Activated CD4-positive, CD25-positive, alpha-beta regulatory T cell treated with anti-CD3 and anti-CD28 coated beads, Interleukin-2, amount 50 U/mL, for 72 hours (primary cell): ENCODE results near the gene C3orf52.

ENCODE experiments used
- DNase-seq: peaks from one replicate; pipeline ENCODE4 v3.0.0; 2021

C3orf52 gene

DNA sequence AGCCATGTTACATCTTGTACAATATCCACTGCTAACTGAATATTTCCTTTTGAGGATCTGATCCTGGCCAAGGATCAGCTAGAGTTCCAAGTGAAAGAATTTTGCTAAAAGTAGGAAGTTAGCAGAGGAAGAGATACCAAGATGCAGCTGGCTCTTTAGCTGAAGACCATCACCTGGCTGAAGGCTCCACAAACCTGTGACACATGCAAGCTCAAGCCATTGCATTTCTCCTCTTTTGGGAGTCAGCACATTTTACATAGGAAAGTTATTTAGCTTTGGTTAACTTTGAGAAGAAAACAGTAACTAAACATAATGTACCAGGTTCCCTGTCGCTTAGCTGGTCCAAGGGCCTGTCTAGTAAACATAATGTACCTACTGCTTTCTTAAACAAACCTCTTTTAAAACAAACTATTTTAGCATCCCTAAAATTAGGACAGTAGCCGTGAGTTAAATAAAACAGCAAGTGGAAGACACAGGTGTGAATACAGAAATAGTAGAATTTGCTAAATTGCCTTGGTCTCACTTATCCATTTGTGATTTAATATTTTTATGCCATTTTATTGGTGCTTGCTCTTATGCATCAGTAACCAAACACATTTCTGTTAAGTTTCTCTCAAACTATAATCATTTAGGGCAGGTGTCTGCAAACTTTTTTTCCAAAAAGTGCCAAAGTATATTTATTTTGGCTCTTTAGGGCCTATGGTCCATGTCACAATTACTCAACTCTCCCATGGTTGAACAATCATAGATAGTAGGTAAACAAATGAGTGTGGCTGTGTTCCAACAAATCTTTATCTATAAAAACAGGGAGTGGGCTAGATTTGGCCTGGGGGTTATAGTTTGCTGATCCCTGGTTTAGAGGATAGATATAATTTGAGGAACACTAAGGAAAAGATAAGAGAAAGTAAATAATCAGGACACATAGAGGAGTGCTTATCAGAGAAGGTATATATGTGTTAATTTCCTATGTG lies 35.7 kb downstream of the C3orf52 start:
- DNase-seq = no peak

DNA sequence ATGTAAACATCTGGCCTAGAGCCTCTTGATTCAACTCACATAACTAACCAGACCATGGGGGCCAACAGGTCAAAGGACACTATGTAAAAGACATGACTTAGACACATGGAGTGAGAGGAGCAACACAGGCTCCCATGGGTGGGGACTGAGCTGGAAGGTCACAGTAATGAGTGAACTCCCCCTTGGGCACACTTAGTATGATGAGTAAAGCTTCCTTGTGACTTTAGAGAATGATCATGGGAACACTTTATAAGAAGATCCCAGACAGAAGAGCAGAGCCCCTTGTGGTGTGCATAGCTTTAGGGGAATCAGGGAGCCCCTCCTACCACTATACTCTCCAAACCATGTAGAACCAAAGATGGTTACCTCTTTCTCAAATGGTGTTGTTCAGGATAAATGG lies 36.7 kb downstream of the C3orf52 start:
- no peak for DNase-seq

DNA sequence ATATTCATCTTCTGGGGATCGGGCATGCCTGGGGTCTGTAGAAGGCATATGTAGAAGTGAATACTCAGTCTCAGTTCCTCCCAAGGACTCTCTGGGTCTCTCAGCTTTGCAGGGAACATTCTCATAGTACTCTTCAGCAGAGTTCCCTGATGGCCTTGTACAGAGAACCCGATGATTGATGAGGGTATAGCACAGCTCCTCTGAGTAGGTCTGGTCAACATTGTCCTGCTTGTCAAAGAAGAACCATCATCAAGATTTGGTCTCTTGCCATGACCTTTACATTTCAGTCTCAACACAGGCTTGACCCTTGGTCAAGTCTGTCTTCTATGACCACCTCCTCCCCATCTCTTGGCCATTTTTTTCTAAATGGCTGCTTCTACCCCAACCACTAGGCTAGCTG lies 37.4 kb downstream of the C3orf52 start:
- DNase-seq = no peak

DNA sequence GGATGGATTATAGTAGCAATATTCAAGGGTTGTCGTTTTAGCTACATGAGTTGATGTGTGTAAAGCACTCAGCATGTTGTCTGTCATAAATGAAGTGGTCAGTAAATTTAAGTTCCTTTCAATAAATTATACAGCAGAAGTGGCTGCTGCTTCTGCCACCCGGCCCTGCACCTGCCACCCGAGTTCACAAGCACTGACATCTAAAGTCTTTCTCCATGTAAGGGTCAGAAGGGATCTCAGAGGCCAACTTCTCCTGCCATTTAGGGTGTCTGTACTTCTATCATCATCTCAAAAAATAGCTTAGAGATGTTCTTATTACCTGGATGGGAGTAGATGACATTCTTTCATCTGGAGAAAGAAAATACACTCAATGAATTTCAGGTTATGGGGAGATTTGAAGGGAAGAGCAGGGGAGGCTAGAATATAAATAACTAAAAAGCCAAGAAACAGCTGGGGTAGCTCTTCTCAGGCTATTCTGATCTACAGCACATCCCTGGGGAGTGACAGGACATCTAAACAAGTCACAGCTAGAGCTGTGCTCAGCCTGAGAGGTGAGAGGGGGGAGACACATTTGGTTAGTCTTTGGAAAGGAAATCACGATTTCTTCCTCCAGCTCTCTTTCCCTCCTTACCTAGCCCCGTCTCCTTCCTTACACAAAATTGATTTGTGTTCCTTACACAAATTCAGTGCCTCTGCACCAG lies 38.9 kb downstream of the C3orf52 start:
- DNase-seq = no peak

DNA sequence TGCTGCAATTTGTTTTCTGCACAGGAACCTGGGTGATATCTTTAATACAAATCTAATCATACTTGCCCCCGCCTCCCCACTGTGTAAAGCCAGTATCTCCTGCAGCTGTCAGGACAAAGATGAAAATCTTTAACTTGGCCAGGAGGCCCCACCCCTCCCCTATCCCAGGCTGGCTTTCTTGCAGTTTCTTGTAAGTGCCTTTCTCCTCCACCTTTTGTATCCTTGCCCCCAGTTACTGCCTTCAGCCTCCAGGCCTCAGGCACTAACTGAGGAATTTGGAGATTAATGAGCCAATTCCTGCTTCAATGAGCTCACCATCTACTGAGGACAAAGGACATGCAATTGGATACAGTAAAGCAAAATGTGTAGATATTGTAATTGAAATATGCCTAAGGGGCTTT lies 40.3 kb downstream of the C3orf52 start:
- no peak for DNase-seq

DNA sequence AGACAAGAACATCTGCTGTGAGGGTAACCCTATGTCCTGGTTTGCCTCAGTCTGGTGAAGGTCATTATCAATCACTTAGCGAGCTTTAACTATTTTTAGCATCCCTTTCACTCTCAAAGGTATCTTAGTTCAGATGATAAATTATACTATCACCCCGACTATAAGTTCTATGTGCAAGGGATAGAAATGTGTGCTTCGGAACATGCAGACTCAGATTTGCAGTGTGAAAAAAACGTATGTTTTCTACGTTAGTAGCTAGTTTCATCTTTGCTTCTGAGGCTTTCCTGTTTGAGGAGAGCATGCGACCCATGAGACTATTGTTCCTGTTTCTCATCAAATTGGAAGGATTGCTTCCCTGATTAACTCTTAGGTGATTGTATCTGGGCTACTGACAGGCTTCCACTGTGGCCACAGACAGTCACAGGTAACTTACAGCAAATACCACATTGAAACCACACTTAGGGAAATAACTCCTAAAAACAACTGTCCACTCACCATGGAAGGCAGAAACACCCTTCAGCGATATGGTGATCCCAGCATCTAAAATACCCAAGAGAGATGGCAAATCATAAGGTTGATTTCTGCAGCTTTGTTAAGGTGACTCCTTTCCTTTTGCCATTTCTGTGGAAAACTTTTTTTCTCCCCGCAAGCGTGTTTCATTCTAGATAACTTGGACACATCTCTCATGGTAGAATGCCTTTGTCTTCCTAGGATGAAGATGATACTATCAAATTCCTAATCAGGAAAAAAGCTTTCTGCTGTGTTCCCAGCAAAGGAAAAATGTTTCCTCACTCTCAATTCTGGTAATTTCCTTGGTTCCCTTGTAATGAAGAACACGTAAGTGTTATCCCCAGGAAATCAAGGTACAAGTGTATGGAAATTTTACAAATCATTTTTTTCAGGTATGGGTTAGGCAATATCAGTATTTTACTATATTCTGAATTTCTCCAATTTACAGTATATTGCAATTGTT lies 41.6 kb downstream of the C3orf52 start:
- DNase-seq = no peak

DNA sequence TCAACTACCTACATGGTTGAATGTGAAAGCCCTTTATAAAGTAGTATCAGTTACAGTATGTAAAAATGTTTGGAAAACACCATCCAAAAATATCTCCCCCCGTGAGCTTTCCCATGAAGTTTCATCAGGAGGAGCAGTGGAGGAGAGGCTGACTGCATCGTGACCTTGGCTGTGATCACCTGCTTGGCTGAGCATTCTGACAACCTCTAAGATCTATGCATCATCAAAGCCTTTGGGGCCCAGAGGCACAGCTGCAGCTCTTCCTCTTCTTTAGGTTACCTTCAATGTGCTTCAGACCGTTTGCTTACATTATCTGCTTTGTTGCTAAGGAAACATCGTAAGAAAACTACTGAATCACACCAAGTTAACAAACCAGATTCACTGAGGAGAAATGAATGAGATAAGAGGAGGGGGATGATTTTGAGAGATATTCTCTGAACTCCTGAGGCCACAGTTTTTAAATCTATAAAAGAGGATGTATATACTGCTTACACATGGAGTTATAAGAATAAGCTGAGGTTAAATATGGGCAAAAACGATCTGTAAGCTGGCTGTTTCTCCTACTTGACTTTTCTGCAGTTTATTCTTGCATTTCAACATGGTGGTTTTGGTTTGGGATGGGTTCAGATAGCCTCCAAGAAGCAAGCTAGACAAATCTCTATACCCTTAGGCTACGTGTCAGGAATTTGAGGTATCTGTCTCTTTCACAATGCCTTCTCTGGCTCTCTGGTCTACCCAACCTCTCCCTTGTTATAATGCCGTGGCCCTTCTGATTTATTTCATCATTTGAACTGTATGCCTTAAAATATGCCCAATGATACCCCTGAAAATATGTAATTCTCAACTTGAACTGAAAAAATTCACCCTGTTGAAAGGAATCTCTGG lies 42.9 kb downstream of the C3orf52 start:
- no peak for DNase-seq

DNA sequence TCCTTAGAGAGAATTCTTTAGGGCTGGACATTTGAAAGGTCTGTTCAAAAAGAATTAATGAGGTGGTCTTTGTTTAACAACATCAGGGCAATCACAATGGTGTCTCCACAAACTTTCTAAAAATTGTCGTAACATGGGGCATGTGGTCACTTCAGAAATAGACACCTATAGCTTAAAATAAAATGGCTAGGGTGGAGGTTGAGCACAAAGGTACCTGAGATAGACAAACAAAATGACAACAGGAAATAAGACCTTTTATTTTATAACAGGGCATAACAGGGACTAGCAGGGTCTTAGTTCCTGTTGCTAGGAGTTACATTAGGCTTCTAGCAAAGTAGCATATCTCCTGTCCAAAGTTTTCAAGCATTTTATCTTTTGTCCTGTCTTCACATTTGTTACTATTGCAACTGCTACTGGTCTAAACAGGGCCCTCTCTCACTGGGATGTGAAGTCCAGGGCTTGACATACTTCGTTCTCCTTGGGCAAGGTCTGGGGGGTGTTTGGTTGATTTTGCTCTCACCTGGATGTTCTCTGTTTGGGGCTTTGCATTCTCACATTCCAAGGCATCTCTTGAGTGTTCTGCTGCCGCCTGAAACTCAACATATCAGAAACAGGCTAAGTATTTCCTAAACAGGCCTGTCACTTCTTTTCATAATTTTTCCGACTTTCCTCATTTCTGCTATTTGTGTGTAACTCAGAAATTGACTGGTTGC lies 43.9 kb downstream of the C3orf52 start:
- no peak for DNase-seq

DNA sequence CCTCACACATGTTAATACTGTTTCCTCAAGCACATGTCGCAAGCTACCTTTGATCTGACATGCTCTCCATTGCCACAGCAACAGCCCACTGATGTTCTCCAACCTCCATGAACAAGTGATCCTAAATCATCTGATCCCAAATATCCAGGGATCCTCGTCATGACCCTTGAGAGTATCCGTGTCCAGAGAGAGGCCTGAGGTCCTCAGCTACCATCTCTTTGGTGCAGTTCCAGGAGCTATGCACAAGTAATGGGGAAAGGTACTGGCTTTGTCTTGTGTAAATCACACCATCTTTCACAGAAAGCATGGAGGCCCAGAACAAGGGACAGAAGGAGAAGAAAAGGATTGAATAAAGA lies 44.4 kb downstream of the C3orf52 start:
- no peak for DNase-seq

DNA sequence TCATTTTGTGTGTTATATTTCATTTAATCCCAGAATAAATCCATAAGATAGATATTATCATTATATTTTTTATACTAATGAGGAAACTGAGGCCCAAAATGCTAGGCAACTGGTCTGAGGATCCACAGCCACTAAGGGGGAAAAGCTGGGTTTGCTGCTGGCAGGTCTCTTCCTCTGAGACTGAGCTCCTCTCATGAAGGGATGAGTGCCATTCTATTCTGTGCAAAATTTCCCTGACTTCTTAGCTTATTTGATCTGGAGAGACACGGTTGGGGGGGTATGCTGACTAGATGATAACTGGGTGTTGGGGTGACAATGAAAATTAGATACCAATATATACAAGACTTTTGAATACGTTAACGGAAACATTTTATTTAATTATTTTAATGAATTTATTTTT lies 44.9 kb downstream of the C3orf52 start:
- no peak for DNase-seq

DNA sequence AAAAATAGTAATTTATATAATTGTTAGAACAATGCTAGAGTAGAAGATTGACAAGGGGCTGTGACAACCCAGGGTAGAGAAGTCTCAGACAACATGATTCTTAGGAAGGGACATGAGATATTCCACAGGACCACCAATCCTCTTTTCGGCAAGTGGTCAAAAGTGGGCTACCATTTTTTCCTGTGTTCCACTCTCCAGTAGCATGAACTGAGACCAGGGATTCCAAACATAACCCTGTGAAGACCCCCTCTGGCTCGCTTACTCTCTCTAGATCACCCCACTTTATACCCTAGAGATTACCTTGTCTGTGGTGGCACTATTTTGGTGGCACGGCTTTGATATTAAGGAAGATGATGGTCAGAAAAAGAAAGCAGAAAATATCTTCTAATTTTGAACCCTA lies 45.9 kb downstream of the C3orf52 start:
- DNase-seq = no peak

DNA sequence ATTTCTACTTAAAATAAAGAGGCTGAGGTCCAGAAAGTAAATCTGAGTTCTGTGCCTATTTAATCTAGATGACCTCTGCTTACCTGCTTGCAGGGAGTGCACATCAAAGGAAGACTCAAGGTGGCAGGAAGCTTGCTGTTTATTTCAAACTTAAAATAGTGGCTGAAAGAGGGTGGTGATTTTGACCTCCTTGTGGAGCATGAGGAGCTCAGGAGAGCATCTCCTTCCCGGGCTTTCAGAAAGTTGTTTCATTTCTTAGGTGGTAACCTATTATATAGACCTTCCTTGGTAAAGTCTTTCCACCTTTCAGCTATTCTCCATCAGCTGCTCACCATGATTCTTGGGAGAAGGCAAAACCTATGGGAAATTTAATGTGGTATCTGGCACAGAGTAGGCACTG lies 46.4 kb downstream of the C3orf52 start:
- DNase-seq = no peak

DNA sequence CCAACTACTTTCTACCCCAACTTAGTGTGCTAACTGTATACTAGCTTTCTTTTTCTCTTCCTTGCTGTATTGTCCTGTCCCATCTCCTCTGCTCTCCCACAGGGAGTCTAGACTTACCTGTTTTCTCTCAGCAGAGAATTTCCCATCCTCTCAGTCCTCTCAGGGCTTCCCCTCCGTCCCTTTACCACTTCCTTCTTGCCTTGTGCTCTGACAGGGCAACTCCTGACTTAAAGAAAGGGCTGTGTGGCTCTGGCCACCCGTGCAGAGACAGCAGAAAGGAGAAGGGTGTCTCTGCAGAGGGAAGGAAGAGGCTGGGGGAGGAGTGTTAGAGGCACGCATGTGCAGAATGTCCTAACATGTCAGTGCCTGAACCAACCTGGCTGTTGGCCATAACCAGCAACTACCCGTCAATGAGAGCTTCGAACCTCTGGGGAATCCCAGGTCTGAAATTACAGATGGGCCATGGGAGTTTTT lies 46.8 kb downstream of the C3orf52 start, which contains the start of gene GCSAM:
GCSAM (minus strand) TSS at position 274 of the 474 bp plus-strand sequence; CDS start at position 146, 128 bp downstream.
- DNase-seq = peak; percentile 49

DNA sequence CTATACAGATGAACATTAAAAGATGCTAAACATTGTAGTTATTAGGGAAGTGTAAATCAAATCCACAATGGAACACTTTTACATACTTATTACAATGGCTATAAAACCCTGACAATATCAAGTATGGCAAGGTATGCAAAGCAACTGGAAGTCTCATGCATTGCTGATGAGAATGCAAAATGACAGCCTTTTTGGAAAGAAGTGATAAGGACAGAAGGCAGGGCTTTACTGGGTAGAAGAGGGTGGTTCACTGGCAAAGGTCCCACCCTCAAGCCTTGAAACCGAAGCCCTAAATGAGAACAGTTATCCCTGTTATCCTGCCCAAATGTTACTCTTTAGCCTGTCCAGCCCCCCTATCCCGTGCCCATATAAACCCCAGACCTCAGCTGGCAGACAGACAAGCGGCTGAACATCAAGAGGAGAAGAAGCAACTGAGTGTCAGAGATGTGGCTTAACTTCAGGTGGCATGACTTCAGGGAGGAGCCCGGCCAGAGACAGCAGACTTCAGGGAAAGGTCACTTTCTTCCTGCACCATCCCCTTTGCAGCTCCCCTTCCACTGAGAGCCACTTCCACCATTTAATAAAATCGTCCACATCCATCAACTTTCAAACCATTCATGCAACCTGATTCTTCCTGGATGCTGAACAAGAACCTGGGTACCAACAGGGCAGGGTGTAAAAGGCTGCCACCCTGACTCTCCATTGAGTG lies 47.6 kb downstream of the C3orf52 start:
- no peak for DNase-seq

DNA sequence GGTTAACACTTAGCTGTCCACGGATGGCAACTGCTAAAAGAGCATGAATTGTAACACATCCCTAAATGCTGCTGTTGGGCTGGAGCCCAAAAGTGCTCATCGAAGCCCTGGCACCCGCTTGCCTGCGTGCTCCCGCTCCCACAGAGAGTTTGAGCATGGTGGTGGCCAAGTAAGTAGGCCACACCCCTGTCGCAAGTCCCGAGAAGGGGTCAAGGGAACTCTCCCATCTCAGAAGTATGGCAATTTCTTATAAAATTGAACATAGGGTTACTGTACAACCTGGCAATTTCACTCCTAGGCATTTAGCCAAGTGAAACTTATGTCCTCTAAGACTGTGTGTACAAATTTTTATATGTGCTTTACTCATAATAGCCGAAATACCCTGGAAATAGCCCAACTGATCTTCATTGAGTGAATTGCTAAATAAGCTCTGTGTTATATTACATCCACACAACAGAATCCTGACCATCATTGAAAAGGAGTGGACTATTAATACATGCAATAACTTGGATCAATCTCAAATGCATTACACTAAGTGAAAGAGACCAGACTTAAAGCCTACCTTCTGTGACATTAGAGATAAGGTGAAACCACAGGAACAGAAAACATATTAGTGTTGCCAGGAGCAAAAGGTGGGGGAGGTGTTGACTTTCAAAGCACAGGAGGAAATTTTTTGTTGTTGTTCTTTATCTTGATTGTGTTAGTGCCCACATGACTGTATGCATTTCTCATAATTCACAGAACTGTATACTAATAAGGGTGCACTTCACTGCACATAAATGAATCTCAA lies 48.3 kb downstream of the C3orf52 start:
- DNase-seq = no peak

DNA sequence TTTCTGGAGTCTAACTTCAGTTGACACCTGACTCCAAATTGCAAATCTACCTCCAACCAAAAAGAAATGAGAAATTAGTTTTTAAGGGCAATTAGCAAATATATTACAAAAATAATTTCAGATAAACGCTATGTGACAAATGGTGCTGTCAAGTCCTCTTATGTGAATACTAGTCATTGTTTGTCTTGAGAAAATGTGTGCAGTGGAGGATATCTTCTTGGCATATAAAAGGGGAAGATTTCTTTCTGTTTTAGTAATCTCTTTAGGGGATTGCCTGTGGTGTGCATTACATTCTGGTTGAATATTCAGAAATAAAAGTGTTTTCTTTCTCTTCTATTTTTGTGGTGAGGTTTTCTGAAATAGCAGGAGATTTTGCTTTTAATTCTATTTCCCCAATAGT lies 49.9 kb downstream of the C3orf52 start:
- no peak for DNase-seq

DNA sequence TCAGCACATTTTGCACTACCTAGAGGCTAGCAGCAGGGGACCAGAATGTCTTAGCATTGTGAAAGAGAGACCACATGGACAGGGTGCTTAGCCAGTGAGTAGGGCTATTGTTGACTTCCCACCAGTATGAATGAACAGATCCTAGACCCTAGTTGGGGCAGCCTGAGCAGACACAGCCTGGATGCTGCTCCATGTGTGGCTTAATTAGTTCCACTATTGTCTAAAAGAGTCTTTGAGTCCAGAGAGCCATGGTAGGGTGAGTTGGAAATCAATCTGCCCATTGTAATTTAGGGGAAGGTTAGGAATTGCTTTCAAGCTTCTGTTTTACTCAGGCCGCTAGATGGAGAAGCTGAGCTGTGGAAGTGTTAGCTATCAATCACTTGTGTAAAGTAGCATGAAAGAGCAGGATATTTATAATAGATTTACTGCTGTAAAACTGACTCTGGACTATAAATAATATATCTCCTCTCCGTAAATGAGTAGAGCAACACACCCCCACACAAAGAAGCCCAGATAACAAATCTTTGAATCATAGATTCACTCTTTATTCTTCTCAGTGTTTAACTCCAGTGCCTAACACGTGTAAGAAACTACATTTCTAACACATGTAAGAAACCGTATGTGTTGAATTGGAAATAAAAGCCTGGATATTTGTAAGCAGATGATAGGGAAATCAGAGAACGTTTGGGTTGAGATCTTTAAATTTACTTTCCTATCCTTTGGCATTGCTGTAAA lies 50.9 kb downstream of the C3orf52 start:
- DNase-seq = no peak

DNA sequence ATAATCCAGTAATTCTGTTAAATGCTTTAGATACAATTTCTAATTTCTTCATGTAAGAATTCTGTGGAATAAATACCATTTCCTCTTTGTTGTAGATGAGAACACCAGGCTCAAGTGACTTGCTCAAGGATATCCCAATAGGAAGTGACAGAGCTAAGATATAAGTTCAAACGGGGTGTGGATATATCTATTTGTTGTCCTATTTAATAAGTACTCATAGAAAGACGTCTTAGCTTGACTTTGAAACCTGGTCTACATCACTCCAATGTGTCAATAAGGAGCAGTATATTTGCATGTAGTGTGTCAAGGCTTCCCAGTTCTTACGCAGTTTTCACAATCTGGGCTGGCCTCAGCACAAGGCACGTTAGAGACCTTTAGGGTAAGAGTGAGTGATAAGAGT lies 51.6 kb downstream of the C3orf52 start:
- DNase-seq = no peak
